ENCODE results near the gene CCDC137.

DNA sequence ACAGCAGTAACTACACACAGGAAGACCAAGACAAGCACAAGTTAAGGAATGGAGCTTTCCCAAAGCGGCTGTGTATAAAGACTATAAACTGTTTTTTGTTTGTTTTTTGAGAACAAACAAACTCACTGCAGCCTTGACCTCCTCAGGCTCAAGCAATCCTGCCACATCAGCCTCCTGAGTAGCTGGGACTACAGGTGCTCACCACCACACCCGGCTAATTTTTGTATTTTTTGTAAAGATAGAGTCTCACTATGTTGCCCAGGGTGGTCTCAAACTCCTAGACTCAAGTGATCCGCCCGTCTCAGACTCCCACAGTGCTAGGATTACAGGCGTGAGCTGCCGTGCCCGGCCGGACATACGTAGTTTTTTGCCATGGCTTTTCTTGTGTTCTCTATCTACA is 6.1 kb upstream of the CCDC137 start:
- TF ChIP-seq, protein P1, sequence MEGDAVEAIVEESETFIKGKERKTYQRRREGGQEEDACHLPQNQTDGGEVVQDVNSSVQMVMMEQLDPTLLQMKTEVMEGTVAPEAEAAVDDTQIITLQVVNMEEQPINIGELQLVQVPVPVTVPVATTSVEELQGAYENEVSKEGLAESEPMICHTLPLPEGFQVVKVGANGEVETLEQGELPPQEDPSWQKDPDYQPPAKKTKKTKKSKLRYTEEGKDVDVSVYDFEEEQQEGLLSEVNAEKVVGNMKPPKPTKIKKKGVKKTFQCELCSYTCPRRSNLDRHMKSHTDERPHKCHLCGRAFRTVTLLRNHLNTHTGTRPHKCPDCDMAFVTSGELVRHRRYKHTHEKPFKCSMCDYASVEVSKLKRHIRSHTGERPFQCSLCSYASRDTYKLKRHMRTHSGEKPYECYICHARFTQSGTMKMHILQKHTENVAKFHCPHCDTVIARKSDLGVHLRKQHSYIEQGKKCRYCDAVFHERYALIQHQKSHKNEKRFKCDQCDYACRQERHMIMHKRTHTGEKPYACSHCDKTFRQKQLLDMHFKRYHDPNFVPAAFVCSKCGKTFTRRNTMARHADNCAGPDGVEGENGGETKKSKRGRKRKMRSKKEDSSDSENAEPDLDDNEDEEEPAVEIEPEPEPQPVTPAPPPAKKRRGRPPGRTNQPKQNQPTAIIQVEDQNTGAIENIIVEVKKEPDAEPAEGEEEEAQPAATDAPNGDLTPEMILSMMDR (IDR thresholded peaks at IDR 0.05 in 4 of 5, conservative IDR thresholded peaks at IDR 0.05 in 1 of 5), result no peak
- no peak for TF ChIP-seq POLR2A (IDR thresholded peaks at IDR 0.05)
